Effector CD8-positive, alpha-beta T cell (primary cell): ENCODE measurements around the gene LST1.
"Not testable (repeated sequence)": the region's sequence is repeated elsewhere in the genome, so short reads cannot be mapped to it uniquely, and the experiment has no call there.

Experiments used
- DNase-seq: peaks from one replicate; lab custom pipeline; 2025; lab: John Stamatoyannopoulos, UW

The LST1 gene

DNA sequence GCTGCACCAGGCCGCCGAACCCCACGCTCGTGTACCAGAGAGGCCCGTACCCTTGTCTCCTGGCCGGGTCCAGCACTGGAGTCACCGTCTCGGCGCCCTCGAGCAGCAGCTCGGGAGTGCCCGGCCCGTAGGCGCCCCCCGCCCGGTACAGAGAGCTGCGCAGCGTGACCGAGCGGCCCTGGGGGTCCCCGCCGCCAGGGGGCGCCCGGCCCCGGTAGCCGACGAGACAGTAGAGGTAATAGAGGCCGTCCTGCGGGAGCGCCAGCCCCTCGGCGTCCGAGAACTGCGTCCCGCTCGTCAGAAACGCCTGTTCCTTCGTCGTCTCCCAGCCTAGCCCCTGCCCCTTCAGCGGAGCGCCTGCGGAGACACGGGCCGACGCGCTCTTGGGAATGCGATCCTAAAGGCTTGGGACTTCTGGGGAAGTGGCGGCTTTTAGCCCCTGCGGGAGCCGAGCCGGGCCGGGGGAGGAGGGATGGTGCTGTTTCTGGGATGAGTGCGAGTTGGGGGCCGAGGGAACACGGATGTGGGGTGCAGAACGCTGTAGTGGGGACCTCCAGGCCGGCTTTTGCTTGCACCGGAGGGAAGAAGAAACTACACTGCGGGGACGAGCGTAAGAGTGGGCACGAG, 5.2 kb upstream of the LST1 start:
- peak; percentile 83 for DNase-seq

DNA sequence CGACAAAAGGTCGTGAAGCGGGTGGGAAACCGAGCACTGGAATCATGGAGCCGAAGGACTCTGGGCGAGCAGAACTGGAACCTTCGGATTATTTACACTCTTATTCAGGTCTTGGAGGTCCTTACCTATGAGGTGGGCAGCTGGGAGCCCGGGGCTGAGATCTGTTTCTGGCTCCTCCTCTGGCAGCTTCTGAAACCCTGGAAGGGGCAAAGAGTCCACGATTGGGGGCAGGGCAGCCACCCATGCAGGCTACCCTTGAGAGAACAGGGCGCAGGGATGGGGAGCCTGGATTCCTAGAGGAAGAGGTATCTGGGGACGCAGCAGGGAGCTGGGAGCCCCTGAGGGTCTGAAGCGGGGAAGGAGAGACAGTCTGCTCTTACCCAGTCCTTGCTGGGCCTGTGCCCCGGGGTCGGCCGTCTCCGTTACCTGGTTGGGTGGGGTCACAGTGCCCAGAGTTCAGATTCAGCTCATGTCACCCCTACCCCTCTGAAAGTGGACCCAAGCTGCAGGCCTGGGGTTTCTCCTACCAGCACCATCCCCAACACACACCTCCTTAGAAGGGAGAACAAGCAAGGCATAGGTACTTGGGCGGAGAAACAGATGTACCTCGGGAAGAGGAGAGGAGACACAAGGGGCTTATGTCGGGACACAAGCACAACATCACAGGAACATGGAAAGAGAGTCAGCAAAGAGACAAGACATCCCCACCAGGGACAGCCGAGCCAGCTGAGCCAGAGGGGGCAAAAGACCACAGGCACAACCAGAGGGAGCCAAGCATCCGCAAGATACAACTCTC, 4.4 kb upstream of the LST1 start:
- no peak for DNase-seq

DNA sequence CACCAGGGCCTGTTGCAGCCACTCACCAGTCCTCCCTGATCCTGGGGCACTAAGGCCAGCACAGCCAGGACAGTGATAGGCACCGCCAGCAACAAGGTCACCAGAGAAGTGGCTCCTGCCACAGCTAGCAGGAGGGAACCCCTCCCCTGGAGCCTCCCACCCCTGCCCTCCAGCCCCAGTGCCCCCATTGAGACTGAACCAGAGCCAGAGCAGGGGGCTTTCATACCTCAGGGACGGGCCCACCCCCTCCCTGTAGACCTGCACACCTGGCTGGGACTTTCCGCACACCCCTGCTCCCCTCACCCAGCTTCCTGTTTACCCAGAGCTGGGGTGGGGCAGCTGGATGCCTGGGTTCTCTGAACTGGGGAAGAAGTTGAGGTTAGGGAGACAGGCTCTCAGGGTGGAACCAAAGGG, 3.8 kb upstream of the LST1 start, which contains the start of gene LTB:
Gene LTB, minus strand, starts transcription at position 195 of the 414 bp plus-strand sequence. Its CDS starts 7 bp downstream, at position 188.
- DNase-seq: peak; percentile 70

DNA sequence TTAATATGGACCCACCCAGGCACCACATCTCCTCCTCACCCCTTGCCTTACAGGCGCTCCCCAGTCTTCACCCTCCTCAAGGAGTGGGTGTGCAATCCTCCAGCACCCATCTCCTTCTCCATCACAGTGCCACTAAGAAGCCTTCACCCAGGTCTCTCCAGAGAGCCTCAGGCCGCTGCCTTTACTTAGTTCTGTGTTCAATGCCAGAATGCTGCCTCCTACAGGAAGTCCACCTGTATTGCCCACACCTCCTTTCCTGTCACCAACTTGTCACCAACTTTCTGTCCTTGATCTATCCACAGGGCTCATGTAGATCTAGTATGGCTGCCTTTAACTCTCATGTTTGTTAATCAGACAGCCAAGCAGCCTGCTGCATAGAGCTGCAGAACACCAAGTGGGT, 586 bp upstream of the LST1 start:
- no peak for DNase-seq

DNA sequence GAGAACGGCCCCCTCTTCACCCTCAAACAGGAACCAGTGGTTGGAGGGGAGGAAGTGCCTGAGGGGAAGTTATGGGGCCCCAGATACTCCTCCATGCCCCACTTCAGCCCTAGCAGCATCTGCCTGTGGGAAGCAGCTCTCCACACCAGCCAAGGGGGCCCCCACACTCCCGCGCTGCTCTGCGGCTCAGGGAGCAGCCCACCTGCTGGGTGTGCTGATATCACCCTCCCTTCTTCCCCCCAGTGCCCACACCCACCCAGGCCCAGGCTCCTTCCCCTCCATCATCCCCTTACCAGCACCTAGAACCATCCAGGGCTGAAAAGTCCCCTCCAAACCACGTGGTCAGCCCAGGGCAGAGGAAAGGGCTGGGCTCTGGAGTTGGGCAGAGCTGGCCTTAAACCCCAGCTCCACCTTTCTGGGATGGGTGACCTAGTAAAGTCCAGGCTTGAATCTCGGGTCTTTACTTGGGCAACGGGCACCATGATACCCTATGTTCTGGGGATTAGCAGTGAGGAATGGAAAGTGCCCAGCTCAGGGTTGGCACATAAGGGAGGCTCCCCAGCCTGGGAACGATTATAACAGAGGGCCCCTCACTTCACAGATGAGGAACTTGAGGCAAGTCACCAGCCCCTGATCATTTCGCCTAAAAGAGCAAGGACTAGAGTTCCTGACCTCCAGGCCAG, 663 bp downstream of the LST1 start:
- no peak for DNase-seq

DNA sequence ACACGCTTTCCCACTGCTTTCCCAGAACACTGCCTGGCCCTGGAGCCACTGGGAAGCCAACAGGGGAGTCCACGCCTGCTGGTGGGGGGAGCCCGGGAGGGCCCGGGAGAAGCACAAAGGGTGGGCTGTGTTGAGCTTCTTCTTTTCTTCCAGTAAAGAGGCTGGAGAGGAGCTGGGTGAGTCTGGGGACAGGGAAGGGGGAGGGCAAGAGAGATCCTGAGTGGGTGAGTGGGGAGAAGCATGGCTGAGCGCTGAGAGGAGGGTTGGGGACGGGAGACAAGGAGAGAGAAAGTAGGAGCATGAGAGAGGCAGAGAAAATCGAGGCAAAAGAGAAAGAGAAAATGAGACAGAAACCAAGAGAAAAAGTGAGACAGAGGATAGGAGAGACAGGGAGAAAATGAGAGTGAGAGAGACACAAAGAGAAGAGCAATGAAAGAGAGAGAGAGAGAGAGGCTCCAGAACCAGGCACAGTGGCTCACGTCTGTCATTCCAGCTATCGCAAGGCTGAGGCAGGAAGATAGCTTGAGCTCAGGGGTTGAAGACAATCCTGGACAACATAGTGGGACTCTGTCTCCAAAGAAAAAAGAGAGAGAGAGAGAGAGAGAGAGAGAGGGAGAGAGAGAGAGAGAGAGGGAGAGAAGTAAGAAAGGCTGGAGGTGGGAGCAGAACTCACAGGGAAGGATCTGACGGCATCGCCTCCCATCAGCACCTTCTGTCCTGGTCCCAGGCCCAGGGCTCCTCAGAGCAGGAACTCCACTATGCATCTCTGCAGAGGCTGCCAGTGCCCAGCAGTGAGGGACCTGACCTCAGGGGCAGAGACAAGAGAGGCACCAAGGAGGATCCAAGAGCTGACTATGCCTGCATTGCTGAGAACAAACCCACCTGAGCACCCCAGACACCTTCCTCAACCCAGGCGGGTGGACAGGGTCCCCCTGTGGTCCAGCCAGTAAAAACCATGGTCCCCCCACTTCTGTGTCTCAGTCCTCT, 2.0 kb downstream of the LST1 start:
- no peak for DNase-seq

DNA sequence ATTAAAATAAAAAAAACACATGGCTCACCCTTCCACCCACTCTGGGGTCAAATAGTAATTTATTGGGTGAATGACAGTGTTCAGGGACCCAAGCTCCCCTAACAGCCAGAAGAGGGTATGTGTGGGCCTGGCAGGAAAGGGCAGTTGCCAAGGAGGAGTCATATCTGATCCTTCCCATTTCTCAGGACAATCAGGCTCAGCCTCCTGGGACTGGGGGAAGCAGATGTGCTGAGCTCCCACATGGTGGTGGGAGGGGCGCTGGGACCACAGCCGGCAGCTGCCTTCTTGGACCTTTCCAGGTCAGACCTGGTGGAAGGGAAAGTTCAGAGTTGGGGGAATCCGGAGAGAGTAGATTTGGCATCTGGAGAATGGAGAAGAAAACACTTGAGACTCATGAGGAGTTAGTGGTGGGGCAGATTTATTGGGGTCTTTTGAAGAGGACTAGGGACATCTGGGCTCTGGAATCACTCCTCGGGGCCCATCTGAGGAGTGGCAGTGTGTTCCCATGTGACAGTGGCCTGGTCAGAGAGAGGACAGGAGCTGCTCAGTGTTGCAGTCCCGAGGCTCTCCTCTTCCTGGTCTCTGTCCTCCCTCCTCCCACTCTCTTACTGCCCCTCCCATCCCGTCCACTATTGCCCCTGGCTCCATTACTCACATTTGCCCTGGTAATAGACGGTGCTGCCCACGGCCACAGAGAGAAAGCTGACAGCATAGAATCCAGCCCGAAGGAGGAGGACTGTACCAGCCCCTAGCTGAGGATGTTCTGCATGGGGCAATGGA, 3.0 kb downstream of the LST1 start:
- DNase-seq: no peak

DNA sequence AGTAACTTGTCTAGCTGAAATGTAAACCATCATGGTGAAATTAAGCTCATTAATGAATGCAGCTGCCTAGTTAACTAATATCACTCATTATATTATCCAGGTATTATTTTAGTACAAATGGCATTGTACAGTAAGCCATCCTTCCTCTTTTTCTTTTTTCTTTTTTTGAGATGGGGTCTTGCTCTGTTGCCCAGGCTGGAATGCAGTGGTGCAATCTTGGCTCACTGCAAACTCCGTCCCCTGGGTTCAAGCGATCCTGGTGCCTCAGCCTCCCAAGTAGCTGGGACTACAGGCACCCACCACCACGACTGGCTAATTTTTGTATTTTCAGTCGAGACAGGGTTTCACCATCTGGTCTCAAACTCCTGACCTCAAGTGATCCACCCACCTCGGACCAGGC, 4.6 kb downstream of the LST1 start:
- not testable (repeated sequence) for DNase-seq

DNA sequence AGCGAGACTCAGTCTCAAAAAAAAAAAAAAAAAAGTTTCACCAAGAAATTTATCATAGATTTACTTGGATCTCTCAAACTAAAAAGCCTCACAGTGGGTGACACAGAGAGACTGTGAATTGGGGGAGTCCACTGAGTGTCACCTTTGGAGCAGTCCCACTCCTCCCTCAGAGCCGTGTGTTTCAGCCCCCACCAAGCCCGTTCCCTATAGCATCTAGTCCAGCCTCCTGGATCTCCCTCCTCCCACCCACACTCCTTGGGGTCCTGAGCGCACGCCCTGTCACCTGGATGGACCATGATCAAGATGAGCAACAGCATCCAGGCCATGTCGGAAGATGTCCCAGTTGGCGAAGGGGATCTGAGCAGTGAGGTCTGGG, 6.3 kb downstream of the LST1 start:
- DNase-seq: no peak

DNA sequence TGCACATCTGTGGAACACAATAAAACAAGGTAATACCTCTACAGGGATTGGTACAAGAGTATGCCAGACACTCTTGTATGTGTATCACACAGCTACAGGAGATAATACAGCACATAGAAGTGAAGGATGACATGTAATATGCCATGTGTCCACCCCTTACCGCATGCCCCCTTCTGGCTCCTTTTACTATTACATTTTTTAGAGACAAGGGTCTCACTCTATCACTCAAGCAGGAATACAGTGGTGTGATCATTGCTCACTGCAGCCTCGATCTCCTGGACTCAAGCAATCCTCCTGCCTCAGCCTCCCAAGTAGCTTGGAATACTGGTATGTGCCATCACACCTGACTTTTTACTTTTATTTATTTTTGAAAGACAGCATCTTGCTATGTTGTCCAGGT, 10.9 kb downstream of the LST1 start:
- DNase-seq: peak; percentile 13

DNA sequence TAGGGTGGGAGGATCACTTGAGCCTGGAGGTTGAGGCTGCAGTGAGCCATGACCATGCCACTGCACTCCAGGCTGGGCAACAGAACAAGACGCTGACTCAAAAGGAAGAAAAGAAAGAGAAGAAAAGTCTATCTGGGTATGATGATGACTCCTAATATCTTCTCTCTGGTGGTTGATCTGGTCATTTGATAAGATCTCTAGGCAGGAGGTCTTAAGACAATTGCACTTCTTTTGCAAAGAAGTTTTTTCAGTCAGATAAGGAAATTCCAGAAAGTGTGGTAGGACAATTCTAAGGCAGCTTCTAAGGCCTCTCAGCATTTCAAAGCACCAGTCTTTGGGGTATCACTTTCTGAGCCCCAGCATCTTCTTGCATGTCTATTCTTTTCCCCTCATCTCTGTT, 21.2 kb downstream of the LST1 start:
- no peak for DNase-seq

DNA sequence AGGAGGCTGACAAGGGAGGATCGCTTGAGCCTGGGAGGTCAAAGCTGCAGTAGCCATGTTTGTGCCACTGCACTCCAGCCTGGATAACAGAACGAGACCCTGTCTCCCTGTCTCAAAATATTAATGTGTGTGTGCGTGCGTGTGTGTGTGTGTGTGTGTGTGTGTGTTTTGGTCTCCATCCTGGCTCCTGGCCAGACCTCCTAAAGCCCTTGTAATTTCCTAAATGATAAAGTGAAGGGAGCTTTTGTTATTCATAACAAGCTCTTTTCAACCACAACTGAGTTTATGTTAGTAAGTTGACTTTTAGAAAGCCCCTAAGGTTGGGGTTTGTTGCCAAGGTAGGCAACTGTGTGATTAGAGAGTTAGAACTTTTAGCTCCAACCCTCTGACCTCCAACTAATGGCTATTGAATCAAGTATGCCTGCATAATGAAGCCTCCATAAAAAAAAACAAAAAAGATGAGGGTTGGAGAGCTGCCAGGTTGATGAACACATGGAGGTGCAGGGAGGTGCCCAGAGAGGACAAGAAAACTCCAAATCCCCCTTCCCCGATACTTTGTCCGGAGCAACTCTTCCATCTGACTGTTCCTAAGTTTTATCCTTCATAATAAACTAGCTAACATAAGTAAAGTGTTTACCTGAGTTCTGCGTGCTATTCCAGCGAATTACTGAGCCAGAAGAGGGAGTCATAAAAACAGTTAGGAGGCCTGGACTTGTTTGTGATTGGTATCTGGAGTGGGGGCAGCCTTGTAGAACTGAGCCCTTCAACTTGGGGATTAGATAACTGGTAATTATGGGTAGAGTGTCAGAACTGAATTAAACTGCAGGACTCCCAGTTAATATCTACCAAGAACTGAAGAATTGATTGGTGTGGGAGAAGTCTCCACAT, 23.7 kb downstream of the LST1 start:
- DNase-seq: no peak

DNA sequence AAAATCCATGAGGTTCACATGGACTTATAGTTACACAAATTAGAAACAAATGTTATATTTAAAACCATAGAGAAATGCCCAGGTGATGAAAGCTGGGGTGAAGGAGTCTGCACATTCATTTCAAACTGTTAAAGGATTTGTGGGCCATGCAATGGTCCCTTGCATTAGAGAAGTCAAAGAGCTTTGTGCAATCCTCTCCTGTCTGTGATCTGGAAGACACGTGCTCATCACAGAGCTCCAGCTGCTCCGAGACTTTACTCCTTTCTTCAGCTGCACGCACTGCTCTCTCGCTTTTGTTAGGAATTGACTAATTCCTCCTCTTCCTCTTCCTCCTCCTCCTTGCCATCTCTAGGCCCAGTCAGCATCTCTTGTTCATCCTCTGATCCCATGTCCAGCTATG, 24.9 kb downstream of the LST1 start:
- no peak for DNase-seq

DNA sequence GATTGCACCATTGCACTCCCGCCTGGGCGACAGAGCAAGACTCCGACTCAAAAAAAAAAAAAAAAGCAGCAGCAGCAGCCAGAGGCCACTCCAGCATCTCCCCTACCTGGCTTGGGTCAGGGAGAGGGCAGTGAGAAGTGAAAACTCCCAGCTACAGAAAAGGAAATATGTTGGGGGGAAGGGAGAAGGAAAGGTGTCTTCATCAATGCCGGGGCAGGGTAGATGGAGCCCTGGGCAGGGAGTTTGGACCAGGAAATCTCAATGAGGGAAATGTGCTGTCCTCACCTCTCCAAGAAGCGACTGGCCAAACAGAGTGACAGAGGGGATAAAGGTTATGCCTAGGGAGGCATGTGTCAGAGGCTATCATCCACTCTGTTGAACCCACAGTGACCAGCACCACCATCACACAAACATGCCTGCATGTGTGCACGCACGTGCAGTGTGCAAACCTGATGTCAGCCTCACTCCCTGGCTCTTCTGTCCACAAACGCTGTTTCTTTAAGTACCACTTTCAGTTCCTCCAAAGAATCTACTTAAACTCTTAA, 28.1 kb downstream of the LST1 start:
- no peak for DNase-seq

DNA sequence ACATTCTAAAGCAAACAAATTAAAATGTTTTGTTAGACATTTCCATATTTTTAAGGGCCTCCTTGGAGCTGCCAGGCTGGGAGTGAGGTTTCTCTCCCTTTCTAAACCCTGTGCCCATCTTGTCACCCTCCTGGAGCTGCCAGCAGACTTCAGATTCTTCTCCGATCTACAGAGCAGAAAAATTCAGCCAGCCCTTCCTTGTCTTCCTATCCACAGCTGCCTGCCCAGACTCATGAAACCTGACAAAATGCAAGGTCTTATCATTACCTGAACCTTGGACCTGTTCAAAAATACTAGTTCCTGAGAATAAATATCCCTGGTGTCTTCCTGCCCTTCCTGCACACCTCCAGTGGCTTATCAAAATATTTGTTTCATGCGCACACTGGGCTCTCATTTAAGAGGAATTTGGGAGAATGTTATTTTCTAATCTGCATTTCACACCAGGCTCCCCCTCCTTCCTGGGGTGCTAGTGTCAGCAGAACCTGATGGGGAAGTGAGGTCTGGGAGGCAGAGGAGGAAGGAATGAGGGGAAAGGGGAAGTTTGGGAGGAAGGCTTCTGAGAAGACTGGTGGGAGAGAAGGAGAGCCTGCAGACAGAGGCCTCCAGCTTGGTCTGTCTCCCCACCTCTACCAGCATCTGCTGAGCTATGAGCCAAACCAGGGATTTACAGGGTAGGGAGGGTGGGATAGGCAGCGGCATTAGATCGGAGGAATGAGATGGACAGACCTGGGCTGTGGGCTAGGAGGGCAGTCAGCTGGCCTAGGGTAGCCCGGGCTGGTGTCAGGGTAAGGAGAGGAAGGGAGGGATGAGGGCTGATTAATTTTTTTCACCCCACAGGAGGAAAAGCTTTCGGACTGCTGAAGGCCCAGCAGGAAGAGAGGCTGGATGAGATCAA, 28.9 kb downstream of the LST1 start, which contains the start of gene AIF1:
Gene AIF1, plus strand, starts transcription at position 551 of the 895 bp plus-strand sequence. Its CDS starts 96 bp downstream, at position 647.
- DNase-seq: no peak

DNA sequence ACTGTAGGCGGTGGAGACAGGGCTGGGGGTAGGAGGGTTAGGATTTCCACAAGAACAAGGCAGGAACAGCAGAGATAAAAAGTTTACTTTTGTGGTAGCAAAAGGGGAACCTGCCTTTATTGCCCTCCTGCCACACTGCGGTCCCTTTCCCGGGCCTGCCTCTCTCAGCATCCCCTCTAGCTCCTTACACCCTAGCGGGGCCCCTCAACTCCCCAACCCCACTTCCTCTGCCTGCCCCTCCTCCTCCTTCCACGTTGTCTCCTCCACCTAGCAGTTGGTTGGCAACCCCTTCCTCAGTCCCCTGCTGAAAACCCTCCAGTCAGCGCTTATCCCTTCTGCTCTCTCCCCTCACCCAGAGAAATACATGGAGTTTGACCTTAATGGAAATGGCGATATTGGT, 29.7 kb downstream of the LST1 start:
- peak; percentile 11 for DNase-seq

DNA sequence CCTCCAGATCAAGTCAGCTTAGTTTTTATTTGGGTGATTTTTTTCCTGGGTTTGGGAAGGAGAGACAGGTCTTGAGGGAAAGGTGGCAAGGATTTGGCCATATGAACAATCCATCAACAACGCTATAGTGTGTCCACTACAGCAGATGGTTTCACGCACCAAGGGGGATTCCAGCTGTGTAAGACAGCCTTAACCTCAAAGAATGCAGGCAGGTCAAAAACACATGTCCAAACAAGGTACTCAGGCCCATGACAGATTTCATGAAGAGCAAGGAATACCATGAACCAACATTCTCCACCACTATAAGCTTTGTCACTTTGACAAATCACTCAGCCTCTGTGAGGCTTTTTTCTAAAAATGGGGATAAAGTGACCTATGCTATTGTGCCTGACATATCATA, 30.9 kb downstream of the LST1 start:
- no peak for DNase-seq

DNA sequence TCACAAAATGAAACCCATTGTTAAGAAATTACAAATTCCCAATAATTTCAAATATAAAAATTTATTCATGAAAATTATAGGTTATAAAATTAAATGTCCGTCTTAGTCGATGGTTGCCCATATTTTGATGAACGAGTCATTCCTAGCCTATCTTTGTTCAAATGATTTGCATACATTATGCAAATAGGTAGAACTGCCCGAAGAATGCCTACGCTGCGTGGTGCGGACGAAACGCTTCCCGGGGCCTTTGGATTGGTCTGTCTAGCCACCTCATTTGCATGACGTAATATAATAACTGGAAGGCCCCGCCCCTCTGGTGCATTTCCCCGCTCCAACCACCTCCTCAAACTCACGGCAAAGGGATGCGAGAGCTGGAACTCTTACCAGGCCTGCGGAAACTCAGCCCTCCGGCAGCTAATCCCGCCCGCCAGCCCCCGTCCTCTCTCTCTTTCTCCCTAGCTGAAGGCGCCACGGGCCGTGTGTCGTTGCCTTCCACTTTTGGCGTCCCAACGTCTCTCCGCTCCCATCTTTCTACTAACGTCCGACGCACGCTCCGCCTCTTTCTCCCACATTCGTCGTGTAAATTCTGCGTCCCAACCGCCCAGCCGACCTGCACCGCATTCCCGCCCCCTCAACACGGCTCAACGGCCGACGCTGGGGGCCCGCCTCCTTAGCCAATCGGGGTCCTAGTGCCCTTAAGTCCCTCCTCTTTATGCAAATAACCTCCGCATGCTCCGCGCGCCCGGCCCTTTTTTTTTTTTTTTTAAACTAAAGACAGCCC, 33.9 kb downstream of the LST1 start:
- DNase-seq: peak; percentile 93
